Measurements from ENCODE around the gene IP6K3. TPM values are rescaled to one million over a fixed set of nuclear protein-coding genes. Genes with fewer than 3 reads are reported as not detected.

IP6K3 gene
- total and polyA plus RNA-seq, 2 donors (not counting 1 experiment from before 2014, with no cell fraction given), result not detected

- intact Hi-C loops (cut with micrococcal nuclease), result no loop called here
- Histone ChIP-seq H3K9ac (ENCODE audit: low read length) (no peak overlapping the region), H3K9me3 (ENCODE audit: control extremely low read depth in 1 of 3, control insufficient read depth in 2 of 3, insufficient read depth in 1 of 3, low read length in 2 of 3) (no peaks in the 10 kb centered on the region), H3K27ac (ENCODE audit: low read length in 2 of 2) (no peak overlapping the region), H3K79me2 (ENCODE audit: control insufficient read depth, insufficient read depth, low read length) (peaks cover 3% of the 10 kb centered on the region), H3K4me3 (ENCODE audit: control extremely low read depth in 1 of 5, extremely low read depth in 1 of 5, insufficient read depth in 1 of 5, low read depth in 2 of 5, low read length in 4 of 5) (no peak overlapping the region), H3K4me2 (replicated peaks; ENCODE audit: low read depth, low read length, poor library complexity, severe bottlenecking) (no peak overlapping the region), H3K4me1 (ENCODE audit: control insufficient read depth in 2 of 2, insufficient read depth in 2 of 2, low read length in 2 of 2) (peaks cover 0 to 11% of the 10 kb centered on the region in 2 donors), H3K36me3 (replicated peaks in 1 of 2; ENCODE audit: control extremely low read depth in 1 of 2, control insufficient read depth in 1 of 2, extremely low read depth in 1 of 2, insufficient read depth in 2 of 2, low read length in 1 of 2) (peaks cover 0 to 81% of the 10 kb centered on the region in 2 experiments), H3K27me3 (replicated peaks in 1 of 4; ENCODE audit: control extremely low read depth in 1 of 4, control insufficient read depth in 3 of 4, insufficient read depth in 4 of 4, low read length in 3 of 4) (no peaks in the 10 kb centered on the region), H4K20me1 (ENCODE audit: control insufficient read depth, insufficient read depth, low read length, poor library complexity, severe bottlenecking) (no peaks in the 10 kb centered on the region), H2AFZ (ENCODE audit: insufficient read depth, low read depth, low read length, poor library complexity, severe bottlenecking) (no peak overlapping the region)
- CTCF ChIA-PET, result no interaction called here
- DNase-seq (no peak), ATAC-seq (ENCODE audit: low read depth) (no peak)
- POLR2A ChIA-PET, result no interaction called here
- Mint-ChIP-seq H3K4me3 (no peak overlapping the region), H3K27ac (no peak overlapping the region), H3K9me3 (ENCODE audit: insufficient read depth) (no peaks in the 10 kb centered on the region), H3K4me1 (peaks cover 16% of the 10 kb centered on the region), H3K27me3 (no peaks in the 10 kb centered on the region)
- 83% methylated on average over 5 of the region's 8 CpGs for WGBS (ENCODE audit: insufficient coverage)
- no peak for TF ChIP-seq EZH2 (IDR thresholded peaks at IDR 0.05; ENCODE audit: borderline replicate concordance, insufficient read depth, low read depth, low read length, poor library complexity, severe bottlenecking)
- TF ChIP-seq CTCF (IDR thresholded peaks at IDR 0.05), result no peak
Measured at GRCh38 chr6:33677143-33677660, 69.5 kb downstream of the IP6K3 start.

- Histone ChIP-seq H3K36me3 (replicated peaks in 1 of 2; ENCODE audit: control extremely low read depth in 1 of 2, control insufficient read depth in 1 of 2, extremely low read depth in 1 of 2, insufficient read depth in 2 of 2, low read length in 1 of 2) (peaks cover 0 to 83% of the 10 kb centered on the region in 2 experiments), H3K9me3 (ENCODE audit: control extremely low read depth in 1 of 3, control insufficient read depth in 2 of 3, insufficient read depth in 1 of 3, low read length in 2 of 3) (no peaks in the 10 kb centered on the region), H3K4me1 (ENCODE audit: control insufficient read depth in 2 of 2, insufficient read depth in 2 of 2, low read length in 2 of 2) (peaks cover 0 to 11% of the 10 kb centered on the region in 2 donors), H3K79me2 (ENCODE audit: control insufficient read depth, insufficient read depth, low read length) (peaks cover 3% of the 10 kb centered on the region), H3K9ac (ENCODE audit: low read length) (no peak overlapping the region), H3K4me2 (replicated peaks; ENCODE audit: low read depth, low read length, poor library complexity, severe bottlenecking) (no peak overlapping the region), H4K20me1 (ENCODE audit: control insufficient read depth, insufficient read depth, low read length, poor library complexity, severe bottlenecking) (no peaks in the 10 kb centered on the region), H3K4me3 (ENCODE audit: control extremely low read depth in 1 of 5, extremely low read depth in 1 of 5, insufficient read depth in 1 of 5, low read depth in 2 of 5, low read length in 4 of 5) (no peak overlapping the region), H3K27me3 (replicated peaks in 1 of 4; ENCODE audit: control extremely low read depth in 1 of 4, control insufficient read depth in 3 of 4, insufficient read depth in 4 of 4, low read length in 3 of 4) (no peaks in the 10 kb centered on the region), H3K27ac (ENCODE audit: low read length in 2 of 2) (no peak overlapping the region), H2AFZ (ENCODE audit: insufficient read depth, low read depth, low read length, poor library complexity, severe bottlenecking) (no peak overlapping the region)
- no peaks in the 10 kb centered on the region for H3K9me3 Mint-ChIP-seq (ENCODE audit: insufficient read depth)
- CTCF ChIA-PET, result no interaction called here
- H3K4me3 Mint-ChIP-seq, result no peak overlapping the region
- WGBS (ENCODE audit: insufficient coverage), result 97% methylated on average over 13 of the region's 15 CpGs
- TF ChIP-seq EZH2 (IDR thresholded peaks at IDR 0.05; ENCODE audit: borderline replicate concordance, insufficient read depth, low read depth, low read length, poor library complexity, severe bottlenecking), result no peak
- no peak for TF ChIP-seq CTCF (IDR thresholded peaks at IDR 0.05)
- POLR2A ChIA-PET, result no interaction called here
- intact Hi-C loops (cut with micrococcal nuclease), result no loop called here
- ATAC-seq (ENCODE audit: low read depth), result no peak
- no peak overlapping the region for H3K27ac Mint-ChIP-seq
- H3K27me3 Mint-ChIP-seq, result no peaks in the 10 kb centered on the region
- H3K4me1 Mint-ChIP-seq, result peaks cover 16% of the 10 kb centered on the region
- DNase-seq, result no peak
Measured at GRCh38 chr6:33676416-33677142, 70.1 kb downstream of the IP6K3 start.
